K562 (cell line): Measurements from ENCODE around the gene HPCA. TPM values are rescaled to one million over a fixed set of nuclear protein-coding genes. Genes with fewer than 3 reads are reported as not detected.

ENCODE experiments used
- NBN ChIP-seq: fragments of 450-650 bp; IDR thresholded peaks from 2 replicates; pipeline ENCODE4 v1.6.1; 2016; ENCODE audit warnings: low read depth, mild to moderate bottlenecking
- NR2C1 ChIP-seq, 2 experiments: fragments of 450-650 bp; IDR thresholded peaks; 2 replicates each; pipeline ENCODE4 v1.6.1; 2017; ENCODE audit warnings: mild to moderate bottlenecking in 2 of 2, antibody characterized with exemption in 1 of 2, inconsistent platforms in 1 of 2, missing compliant biosample characterization in 1 of 2, missing genetic modification characterization in 1 of 2
- PHF20 ChIP-seq: fragments of 450-650 bp; IDR thresholded peaks from 2 replicates; pipeline ENCODE4 v1.6.1; 2018; ENCODE audit not compliant: partially characterized antibody
- POLR2AphosphoS5 ChIP-seq: IDR thresholded peaks from 2 replicates; pipeline ENCODE4 v1.6.1; 2011; ENCODE audit warnings: mild to moderate bottlenecking, low read depth, low read length, moderate library complexity; ENCODE audit not compliant: control insufficient read depth, insufficient read depth
- POLR2B ChIP-seq: fragments of 450-650 bp; IDR thresholded peaks from 2 replicates; pipeline ENCODE4 v1.6.1; 2018; ENCODE audit warnings: low read depth; ENCODE audit not compliant: partially characterized antibody
- RFX1 ChIP-seq: fragments of 450-650 bp; IDR thresholded peaks from 2 replicates; pipeline ENCODE4 v1.6.1; 2016; ENCODE audit warnings: mild to moderate bottlenecking, moderate library complexity
- XRCC5 ChIP-seq: fragments of 200-400 bp; formaldehyde crosslinking; IDR thresholded peaks from 2 replicates; pipeline ENCODE4 v1.6.1; 2017; ENCODE audit warnings: low read depth, mild to moderate bottlenecking, low read length
- YBX1 ChIP-seq: fragments of 450-650 bp; IDR thresholded peaks from 2 replicates; pipeline ENCODE4 v1.7.1; 2016; ENCODE audit warnings: mild to moderate bottlenecking
- ZC3H4 ChIP-seq: sonication (generic); formaldehyde crosslinking; IDR thresholded peaks from 2 replicates; pipeline ENCODE4 v1.9.0; 2021; ENCODE audit warnings: missing genetic modification reagents, borderline replicate concordance
- ZKSCAN3 ChIP-seq: fragments of 250-450 bp; sonication (Bioruptor Pico); IDR thresholded peaks from 2 replicates; pipeline ENCODE4 v1.4.0; 2020
- ZNF174 ChIP-seq: fragments of 250-450 bp; sonication (Bioruptor Pico); IDR thresholded peaks from 2 replicates; pipeline ENCODE4 v1.4.0; 2020; ENCODE audit warnings: mild to moderate bottlenecking
- ZNF584 ChIP-seq: fragments of 200-800 bp; sonication (Bioruptor generic); IDR thresholded peaks from 2 replicates; pipeline ENCODE4 v1.6.1; 2016; ENCODE audit warnings: low read depth, mild to moderate bottlenecking, missing genetic modification characterization, missing compliant biosample characterization
- polyA plus RNA-seq, 8 experiments: library from polyadenylated mRNA; depleted of rRNA in 4 of 8; stranded (reverse) in 5 of 8; unstranded in 3 of 8; fragments of >200 nt; fragmentation: Nextera tagmentation in 2 of 8; fragmentation: Illumina TruSeq in 1 of 8; extraction: Ambion mirVana in 2 of 8; extraction: Trizol in 1 of 8; gene quantifications; 2 replicates each; pipeline versions ENCODE4 v1.2.1 to v1.2.3, GENCODE V29; 2011 to 2014; ENCODE audit warnings: inconsistent platforms in 1 of 8, missing spikeins in 1 of 8
- total RNA-seq, 7 experiments: library from RNA; depleted of rRNA in 6 of 7; stranded (reverse); fragments of >200 nt in 6 of 7; fragmentation: Illumina TruSeq in 2 of 7; extraction: Trizol in 2 of 7; gene quantifications; 2 replicates each; pipeline versions ENCODE4 v1.2.1 to v1.2.3, GENCODE V29; 2011 to 2021; ENCODE audit warnings: low replicate concordance in 1 of 7
- TF ChIP-seq, protein P1 (sequence below): sonication (generic); formaldehyde crosslinking; IDR thresholded peaks from 2 replicates; pipeline ENCODE4 v1.5.0; 2020; ENCODE audit warnings: missing genetic modification reagents
- TF ChIP-seq, protein P2 (sequence below): fragments of 250-450 bp; sonication (Bioruptor Pico); IDR thresholded peaks from 2 replicates; pipeline ENCODE4 v1.9.0; 2021; ENCODE audit warnings: mild to moderate bottlenecking, inconsistent platforms
- TF ChIP-seq, protein P3 (sequence below): fragments of 250-450 bp; sonication (Bioruptor Pico); IDR thresholded peaks from 2 replicates; pipeline ENCODE4 v1.4.0; 2020; ENCODE audit warnings: mild to moderate bottlenecking, moderate library complexity
- TF ChIP-seq, protein P4 (sequence below), 2 experiments: fragments of 450-650 bp in 1 of 2; sonication (generic) in 1 of 2; formaldehyde crosslinking; conservative IDR thresholded peaks; 2 replicates each; pipeline versions ENCODE4 v1.4.0 to v1.8.1; 2020 to 2022; ENCODE audit warnings: mild to moderate bottlenecking in 1 of 2, missing genetic modification reagents in 1 of 2
- TF ChIP-seq, protein P5 (sequence below): fragments of 450-650 bp; formaldehyde crosslinking; IDR thresholded peaks from 2 replicates; pipeline ENCODE4 v1.4.0; 2020; ENCODE audit warnings: mild to moderate bottlenecking, moderate library complexity
- TF ChIP-seq, protein P6 (sequence below): IDR thresholded peaks from 2 replicates; pipeline ENCODE4 v1.6.1; 2011; ENCODE audit not compliant: insufficient read length; ENCODE audit errors: extremely low read depth

Gene HPCA
- total and polyA plus RNA-seq, 9 of the 15 experiments (the other 6 are each of a cell fraction or from before 2014, with no cell fraction given) = not detected

DNA sequence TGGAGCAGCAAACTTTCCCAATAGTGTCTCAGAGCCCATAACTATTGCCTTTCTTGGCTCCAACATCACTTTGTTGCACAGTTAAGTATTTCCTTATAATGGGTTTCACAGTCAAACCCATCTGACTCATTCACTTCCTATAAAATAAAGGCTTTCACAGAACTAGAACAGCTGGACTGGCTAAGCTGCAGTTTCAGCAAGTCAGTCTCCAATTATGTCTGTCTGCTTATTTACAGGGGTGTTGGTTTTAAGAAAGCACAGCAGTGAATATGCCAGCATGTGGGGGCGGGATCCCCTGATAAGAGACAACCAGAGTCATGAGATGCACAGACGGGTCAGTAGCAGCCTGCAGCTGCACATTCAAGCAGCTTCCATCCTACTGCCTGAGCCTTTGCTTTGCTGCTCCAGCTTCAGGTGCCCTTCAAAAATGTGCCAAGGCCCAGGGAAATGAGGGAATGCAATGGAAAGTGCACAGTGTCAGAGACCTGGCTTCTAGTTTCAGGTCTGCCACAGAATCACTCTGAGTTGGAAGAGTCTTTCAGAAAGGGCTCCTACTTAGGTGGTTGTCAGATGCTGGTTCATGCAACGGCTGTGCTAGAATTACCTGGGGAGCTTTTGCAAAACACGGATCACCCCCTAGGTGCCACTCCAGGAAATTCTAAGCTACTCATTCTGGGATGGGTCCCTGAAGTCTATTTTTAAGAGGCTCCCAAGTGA, 53.5 kb downstream of the HPCA start (continued):
- TF ChIP-seq, protein P1, sequence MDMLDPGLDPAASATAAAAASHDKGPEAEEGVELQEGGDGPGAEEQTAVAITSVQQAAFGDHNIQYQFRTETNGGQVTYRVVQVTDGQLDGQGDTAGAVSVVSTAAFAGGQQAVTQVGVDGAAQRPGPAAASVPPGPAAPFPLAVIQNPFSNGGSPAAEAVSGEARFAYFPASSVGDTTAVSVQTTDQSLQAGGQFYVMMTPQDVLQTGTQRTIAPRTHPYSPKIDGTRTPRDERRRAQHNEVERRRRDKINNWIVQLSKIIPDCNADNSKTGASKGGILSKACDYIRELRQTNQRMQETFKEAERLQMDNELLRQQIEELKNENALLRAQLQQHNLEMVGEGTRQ (CRISPR knock-in tag) = no peak
- TF ChIP-seq PHF20 = no peak
- TF ChIP-seq, protein P2, sequence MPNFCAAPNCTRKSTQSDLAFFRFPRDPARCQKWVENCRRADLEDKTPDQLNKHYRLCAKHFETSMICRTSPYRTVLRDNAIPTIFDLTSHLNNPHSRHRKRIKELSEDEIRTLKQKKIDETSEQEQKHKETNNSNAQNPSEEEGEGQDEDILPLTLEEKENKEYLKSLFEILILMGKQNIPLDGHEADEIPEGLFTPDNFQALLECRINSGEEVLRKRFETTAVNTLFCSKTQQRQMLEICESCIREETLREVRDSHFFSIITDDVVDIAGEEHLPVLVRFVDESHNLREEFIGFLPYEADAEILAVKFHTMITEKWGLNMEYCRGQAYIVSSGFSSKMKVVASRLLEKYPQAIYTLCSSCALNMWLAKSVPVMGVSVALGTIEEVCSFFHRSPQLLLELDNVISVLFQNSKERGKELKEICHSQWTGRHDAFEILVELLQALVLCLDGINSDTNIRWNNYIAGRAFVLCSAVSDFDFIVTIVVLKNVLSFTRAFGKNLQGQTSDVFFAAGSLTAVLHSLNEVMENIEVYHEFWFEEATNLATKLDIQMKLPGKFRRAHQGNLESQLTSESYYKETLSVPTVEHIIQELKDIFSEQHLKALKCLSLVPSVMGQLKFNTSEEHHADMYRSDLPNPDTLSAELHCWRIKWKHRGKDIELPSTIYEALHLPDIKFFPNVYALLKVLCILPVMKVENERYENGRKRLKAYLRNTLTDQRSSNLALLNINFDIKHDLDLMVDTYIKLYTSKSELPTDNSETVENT (CRISPR knock-in tag) = no peak
- TF ChIP-seq YBX1 = no peak
- TF ChIP-seq, protein P3, sequence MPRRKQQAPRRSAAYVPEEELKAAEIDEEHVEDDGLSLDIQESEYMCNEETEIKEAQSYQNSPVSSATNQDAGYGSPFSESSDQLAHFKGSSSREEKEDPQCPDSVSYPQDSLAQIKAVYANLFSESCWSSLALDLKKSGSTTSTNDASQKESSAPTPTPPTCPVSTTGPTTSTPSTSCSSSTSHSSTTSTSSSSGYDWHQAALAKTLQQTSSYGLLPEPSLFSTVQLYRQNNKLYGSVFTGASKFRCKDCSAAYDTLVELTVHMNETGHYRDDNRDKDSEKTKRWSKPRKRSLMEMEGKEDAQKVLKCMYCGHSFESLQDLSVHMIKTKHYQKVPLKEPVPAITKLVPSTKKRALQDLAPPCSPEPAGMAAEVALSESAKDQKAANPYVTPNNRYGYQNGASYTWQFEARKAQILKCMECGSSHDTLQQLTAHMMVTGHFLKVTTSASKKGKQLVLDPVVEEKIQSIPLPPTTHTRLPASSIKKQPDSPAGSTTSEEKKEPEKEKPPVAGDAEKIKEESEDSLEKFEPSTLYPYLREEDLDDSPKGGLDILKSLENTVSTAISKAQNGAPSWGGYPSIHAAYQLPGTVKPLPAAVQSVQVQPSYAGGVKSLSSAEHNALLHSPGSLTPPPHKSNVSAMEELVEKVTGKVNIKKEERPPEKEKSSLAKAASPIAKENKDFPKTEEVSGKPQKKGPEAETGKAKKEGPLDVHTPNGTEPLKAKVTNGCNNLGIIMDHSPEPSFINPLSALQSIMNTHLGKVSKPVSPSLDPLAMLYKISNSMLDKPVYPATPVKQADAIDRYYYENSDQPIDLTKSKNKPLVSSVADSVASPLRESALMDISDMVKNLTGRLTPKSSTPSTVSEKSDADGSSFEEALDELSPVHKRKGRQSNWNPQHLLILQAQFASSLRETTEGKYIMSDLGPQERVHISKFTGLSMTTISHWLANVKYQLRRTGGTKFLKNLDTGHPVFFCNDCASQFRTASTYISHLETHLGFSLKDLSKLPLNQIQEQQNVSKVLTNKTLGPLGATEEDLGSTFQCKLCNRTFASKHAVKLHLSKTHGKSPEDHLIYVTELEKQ = no peak
- no peak for TF ChIP-seq XRCC5
- TF ChIP-seq, protein P4, sequence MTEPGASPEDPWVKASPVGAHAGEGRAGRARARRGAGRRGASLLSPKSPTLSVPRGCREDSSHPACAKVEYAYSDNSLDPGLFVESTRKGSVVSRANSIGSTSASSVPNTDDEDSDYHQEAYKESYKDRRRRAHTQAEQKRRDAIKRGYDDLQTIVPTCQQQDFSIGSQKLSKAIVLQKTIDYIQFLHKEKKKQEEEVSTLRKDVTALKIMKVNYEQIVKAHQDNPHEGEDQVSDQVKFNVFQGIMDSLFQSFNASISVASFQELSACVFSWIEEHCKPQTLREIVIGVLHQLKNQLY (CRISPR knock-in tag; conservative IDR thresholded peaks at IDR 0.05) = no peak
- TF ChIP-seq, protein P5, sequence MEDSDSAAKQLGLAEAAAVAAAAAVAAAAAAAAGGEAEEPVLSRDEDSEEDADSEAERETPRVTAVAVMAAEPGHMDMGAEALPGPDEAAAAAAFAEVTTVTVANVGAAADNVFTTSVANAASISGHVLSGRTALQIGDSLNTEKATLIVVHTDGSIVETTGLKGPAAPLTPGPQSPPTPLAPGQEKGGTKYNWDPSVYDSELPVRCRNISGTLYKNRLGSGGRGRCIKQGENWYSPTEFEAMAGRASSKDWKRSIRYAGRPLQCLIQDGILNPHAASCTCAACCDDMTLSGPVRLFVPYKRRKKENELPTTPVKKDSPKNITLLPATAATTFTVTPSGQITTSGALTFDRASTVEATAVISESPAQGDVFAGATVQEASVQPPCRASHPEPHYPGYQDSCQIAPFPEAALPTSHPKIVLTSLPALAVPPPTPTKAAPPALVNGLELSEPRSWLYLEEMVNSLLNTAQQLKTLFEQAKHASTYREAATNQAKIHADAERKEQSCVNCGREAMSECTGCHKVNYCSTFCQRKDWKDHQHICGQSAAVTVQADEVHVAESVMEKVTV = no peak
- no peak for TF ChIP-seq ZNF174 (CRISPR knock-in tag)
- no peak for TF ChIP-seq ZNF584
- no peak for TF ChIP-seq NR2C1 (IDR thresholded peaks at IDR 0.05)
- no peak; the same call in 1 of the 2 replicates for TF ChIP-seq NR2C1 (tag; IDR thresholded peaks at IDR 0.05)
- TF ChIP-seq, protein P6, sequence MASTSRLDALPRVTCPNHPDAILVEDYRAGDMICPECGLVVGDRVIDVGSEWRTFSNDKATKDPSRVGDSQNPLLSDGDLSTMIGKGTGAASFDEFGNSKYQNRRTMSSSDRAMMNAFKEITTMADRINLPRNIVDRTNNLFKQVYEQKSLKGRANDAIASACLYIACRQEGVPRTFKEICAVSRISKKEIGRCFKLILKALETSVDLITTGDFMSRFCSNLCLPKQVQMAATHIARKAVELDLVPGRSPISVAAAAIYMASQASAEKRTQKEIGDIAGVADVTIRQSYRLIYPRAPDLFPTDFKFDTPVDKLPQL = no peak
- TF ChIP-seq NBN = no peak
- TF ChIP-seq RFX1 = no peak
- peak; percentile 54; the same call in 1 of the 2 replicates for TF ChIP-seq POLR2AphosphoS5
- TF ChIP-seq ZKSCAN3 (CRISPR knock-in tag) = no peak
- no peak for TF ChIP-seq POLR2B
- no peak for TF ChIP-seq ZC3H4 (CRISPR knock-in tag)
